ENCODE results near the gene CEP131.
"Not testable (repeated sequence)": the region's sequence is repeated elsewhere in the genome, so short reads cannot be mapped to it uniquely, and the experiment has no call there.

The CEP131 gene

DNA sequence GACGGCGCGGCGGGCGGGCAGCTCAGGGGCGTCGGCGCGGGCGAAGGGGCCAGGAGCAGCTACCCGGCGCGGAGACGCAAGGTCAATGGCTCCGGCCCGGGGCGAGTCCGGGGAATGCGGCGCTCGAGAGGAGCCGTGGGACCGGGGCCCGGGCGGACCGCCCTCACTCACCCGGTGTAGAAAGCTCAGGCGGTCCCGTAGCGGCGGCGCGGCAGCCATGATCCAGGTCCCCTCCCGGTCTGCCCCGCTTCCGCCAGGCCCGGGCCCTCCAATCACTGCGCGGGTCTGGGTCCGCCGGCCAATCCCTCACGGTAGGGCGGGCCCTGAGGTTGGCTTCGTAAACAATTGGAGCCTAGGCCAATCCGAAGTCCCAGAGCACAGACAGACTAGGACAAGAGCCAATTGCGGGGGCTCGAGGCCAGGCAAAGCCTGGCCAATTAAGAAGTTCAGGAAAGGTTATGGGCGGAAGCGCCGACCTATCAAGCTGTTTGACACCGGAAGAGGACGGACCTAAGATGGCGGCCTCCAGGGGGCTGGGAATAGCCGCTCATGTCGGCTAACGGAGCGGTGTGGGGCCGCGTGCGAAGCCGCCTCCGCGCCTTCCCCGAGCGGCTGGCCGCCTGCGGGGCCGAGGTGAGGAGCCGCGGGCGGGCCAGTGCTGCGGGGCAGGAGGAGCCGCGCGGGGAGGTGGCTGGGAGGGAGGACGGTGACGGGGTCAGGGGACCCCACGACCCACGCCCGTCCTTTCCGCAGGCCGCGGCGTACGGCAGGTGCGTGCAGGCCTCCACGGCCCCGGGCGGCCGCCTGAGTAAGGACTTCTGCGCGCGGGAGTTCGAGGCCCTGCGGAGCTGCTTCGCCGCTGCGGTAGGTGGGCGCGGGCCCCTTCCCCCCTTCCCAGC is 16.3 kb upstream of the CEP131 start, which contains the start of the genes NDUFAF8 and TEPSIN:
NDUFAF8 (plus strand) TSS at position 504 of the 899 bp plus-strand sequence; CDS start at position 550, 46 bp downstream.
TEPSIN (minus strand) TSS at position 241 of the 899 bp plus-strand sequence; CDS start at position 219, 22 bp downstream.
- peak; percentile 100 for DNase-seq (ENCODE audit: low spot score)

- no peak for DNase-seq (ENCODE audit: low spot score)
These were observed 15.7 kb upstream of the CEP131 start for GRCh38 chr17:81238490-81238814.

GRCh38 chr17:81237591-81238489 is 15.1 kb upstream of the CEP131 start:
- no peak for DNase-seq (ENCODE audit: low spot score)

- DNase-seq (ENCODE audit: low spot score), result no peak
These were observed 14.0 kb upstream of the CEP131 start for GRCh38 chr17:81236784-81237183.

- no peak for DNase-seq (ENCODE audit: low spot score)
These were observed 13.3 kb upstream of the CEP131 start for GRCh38 chr17:81235822-81236740.

DNA sequence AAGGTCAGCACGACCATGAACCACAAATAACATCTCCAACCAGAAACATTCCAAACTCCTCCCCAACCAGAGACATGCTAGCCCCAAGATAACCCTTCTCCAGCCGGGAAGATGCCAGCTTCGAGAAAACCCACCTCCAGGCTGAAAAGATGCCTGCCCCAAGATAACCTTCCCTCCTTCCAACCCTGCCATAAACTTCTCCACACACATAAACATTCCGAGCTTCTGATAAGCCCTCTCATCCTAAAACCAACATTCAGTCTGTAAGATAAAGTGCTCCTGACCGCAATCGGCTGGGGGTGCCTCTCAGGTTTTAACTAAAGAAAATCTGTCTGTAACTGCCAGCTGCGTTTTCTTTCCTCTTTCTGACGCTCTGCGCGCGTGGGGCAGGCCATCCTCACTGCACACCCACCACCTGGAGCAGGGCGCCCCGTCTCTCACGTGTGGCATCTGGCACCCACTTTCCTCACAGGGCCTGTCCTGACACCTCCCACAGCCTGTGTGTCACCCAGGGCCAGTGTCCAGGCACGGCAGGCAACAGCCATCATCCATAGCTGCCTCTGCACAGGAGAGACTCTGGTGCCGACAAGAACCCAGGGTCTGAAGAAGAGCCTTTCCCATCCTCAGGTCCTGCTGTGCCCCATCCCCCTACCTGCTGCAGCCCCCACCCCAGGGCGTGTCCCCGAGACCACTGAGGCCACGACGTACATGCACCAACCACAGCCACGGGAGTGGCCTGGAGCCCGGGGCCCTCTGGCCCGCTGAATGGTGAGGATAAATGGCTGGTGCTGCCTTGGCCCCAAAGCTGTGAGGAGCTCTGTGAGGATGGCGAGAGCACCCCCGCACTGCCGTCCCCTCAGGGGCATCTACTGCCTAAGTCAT is 12.4 kb upstream of the CEP131 start:
- DNase-seq (ENCODE audit: low spot score), result no peak

DNA sequence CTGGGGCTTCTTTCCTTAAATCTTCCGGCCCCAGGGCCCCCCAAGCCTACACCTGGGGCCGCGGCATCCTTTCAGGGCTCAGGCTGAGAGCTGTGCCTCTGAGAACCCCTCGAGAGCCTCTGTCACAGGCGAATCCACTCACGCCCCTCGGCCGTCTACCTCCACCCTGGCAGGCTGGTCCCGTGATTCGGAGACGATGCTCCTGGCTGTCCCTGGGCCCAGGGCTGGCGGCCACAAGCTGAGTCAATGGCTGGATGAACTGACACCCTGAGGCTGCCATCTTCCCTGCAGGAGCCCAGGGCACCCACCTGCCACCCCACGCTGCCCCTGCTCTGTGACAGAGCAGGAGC is 11.7 kb upstream of the CEP131 start:
- DNase-seq (ENCODE audit: low spot score), result no peak

GRCh38 chr17:81233811-81234505 is 11.2 kb upstream of the CEP131 start:
- DNase-seq (ENCODE audit: low spot score), result no peak

DNA sequence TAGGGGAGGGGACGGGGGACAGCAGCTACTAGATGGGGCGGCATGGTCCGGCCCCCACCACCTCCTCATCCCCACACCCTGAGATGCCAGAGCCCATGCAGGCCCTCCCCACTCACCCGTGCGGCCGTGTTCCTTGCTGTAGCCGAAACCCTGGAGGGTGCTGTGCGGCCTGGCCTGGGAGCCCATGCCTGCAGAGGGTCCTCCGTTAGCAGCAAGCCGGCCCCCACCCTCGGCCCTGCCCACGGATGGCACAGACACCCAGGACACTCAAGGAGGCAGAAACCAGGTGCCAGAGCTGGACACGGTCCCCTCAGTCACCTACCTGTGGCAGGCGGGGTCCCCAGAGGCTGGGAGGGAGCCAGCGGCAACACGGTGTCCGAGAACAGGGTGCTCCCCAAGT is 10.6 kb upstream of the CEP131 start:
- no peak for DNase-seq (ENCODE audit: low spot score)

DNA sequence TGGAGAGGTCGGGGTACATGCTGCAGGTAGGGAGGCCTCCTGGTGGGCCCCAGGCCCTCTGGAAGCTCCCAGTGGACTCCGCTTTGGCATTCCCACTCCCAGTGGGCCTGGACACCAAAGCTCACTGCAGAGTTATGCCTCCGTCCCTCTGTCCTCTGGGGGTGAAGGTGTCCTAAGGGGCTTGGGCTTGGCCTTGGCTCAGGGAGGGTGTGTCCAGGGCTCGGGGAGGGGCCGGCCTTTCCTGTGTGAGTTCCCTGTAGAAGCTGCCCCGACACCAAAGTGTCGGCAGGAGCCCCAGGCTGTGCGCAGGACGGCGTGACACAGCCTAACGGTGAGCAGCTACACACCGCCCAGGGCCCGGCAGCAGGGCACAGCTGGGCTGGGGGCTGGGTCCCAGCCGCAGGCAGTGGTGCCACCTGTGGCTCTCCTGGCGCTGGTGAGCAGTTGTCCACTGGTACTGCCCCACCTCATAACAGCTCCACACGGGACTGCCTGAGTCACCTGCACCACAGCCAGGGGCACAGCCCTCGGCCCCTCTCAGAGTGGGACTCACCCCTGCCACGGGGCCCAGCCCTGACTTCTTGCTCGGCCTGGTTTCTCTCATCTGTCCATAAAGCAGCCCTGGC is 10.0 kb upstream of the CEP131 start:
- DNase-seq (ENCODE audit: low spot score), result no peak

GRCh38 chr17:81231766-81232581 is 9.2 kb upstream of the CEP131 start:
- DNase-seq (ENCODE audit: low spot score), result no peak

- DNase-seq (ENCODE audit: low spot score), result no peak
These were observed 8.4 kb upstream of the CEP131 start for GRCh38 chr17:81231121-81231645.

DNA sequence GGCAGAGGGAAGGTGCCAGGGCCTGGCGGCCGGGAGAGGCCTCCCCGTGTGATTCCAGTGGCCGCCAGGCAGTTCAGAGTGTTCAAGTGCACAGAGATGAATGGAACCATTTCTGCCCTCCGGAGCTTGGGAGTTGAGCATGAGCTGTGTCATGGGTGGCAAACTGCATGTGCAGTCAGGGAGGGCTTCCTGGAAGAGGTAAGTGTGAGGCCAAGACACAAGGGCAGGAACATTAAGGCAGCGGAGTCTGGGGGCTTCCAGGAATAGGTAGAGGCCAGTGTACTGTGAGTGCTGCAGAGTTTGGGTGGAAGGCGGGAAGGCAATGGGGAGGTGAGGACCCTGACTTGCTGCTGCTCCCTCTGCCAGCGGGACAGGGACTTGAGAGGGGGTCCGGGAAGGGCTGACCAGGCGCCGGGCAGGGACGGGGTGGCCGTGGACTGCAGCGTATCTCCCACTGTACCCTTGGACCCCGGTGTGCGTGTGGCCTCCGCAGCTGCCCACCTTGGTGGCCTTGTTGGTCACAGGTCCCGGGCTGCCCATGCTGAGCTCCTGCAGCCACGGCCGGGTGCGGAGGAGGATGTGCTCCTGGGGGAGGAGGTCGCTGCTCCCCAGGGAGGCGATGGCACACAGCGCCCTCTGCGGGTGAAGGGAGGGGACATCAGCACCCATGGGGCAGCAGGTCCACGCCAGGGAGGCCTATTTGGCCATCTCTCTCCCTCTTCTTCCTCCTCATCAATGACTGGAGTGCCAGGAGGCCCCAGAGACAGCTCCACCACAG is 7.5 kb upstream of the CEP131 start:
- DNase-seq (ENCODE audit: low spot score), result no peak

DNA sequence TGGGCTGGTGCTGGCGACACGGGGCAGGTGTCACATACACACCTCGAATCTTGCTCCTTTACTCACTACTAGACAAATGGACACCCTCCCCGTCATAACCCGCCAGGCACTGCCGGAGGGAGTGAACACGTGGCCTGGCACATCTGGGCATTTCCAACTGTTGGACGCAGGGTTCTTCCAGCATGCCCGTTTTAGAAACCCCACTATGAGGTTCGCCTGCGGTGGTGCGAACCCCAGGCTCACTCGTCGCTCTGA is 6.8 kb upstream of the CEP131 start:
- no peak for DNase-seq (ENCODE audit: low spot score)

DNA sequence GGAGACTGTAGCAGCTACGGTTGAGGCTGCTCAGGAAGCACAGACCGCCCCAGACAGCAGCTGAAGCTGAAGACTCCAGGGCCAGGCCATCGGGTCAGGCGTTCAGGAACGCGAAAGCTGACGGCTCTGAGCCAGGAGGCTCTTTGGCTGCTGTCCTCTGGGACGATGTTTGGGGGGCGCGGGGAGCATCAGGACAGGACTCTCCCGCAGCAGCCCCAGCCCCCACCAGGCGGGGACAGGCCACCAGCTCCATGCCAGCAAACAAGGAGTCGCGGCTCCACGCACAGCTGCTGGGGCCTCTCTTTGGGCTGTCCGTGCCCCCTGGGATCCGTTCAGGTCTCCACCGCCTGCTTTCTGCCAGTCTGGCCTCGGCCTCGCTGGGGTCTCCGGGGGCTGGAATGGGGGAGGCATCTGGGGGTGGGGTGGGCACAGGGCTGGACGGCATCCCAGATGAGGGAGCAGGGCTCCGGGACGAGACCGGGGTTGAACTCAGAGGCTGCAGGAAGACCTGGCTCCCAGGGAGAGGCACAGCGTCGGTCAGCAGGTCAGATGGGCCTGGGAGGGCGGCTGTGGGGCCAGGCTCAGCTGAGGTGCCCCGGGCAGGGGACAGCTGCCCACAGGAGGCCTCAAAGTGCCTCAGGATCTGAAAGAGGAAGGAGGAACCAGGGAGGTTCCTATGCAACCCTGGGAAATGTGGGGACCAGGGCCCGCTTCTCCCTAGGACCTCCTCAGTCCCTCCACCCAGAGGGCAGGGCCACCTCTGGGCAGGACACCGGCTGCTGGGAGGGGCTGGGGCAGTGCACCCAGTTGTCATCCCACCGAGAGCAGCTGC is 6.3 kb upstream of the CEP131 start:
- no peak for DNase-seq (ENCODE audit: low spot score)

DNA sequence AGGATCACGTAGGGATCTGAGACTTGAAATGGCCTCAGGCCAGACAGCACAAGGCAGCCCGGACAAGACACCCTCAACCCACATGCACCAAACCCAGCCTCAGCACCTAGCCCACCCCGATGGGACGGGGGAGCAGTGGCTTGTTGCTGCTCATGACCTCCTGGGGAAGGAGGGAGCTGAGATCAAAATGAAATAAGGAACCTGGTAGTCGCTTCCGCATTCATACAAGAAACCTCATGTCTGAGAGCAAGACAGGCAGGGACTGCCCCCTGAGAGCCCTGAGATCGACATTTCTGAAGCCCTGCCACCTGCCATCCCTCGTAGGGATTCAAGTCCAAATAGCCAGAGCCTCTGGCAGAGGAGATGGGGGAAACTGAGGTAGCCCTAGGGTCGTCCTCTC is 5.7 kb upstream of the CEP131 start:
- DNase-seq (ENCODE audit: low spot score), result no peak

- DNase-seq (ENCODE audit: low spot score), result not testable (repeated sequence)
These were observed 4.9 kb upstream of the CEP131 start for GRCh38 chr17:81227630-81228029.
